Thyroid gland (tissue), 4 donors: ENCODE measurements around the gene PMIS2.

ENCODE experiments used
- POLR2A ChIP-seq, 2 donors: fragments of 450-650 bp; IDR thresholded peaks; one replicate each; pipeline ENCODE4 v1.6.1; 2017; ENCODE audit warnings: antibody characterized with exemption in 2 of 2, mild to moderate bottlenecking in 2 of 2, moderate library complexity in 1 of 2
- TF ChIP-seq, protein P1 (sequence below), 6 experiments: fragments of 200-600 bp in 3 of 6; fragments of 450-650 bp in 3 of 6; sonication (generic) in 3 of 6; IDR thresholded peaks; one replicate each; pipeline ENCODE4 v1.5.1; 2016 to 2019; ENCODE audit warnings: antibody characterized with exemption in 6 of 6, mild to moderate bottlenecking in 2 of 6, inconsistent platforms in 1 of 6, moderate library complexity in 1 of 6

DNA sequence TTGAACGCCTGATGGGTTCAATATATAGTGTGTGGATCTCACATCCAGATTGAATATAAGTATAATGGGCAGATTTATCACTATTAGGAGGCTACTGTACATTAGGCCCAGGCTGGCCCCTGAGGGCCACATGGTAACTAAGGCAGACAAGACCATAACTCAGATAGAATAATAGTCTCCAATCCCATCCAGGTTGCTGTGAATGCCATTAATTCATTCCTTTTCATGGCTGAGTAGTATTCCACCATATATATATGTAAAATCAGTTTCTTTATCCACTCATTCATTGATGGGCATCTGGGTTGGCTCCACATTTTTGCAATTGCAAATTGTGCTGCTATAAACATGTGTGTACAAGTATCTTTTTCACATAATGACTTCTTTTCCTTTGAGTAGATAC lies 8.1 kb upstream of the PMIS2 start:
- TF ChIP-seq, protein P1, sequence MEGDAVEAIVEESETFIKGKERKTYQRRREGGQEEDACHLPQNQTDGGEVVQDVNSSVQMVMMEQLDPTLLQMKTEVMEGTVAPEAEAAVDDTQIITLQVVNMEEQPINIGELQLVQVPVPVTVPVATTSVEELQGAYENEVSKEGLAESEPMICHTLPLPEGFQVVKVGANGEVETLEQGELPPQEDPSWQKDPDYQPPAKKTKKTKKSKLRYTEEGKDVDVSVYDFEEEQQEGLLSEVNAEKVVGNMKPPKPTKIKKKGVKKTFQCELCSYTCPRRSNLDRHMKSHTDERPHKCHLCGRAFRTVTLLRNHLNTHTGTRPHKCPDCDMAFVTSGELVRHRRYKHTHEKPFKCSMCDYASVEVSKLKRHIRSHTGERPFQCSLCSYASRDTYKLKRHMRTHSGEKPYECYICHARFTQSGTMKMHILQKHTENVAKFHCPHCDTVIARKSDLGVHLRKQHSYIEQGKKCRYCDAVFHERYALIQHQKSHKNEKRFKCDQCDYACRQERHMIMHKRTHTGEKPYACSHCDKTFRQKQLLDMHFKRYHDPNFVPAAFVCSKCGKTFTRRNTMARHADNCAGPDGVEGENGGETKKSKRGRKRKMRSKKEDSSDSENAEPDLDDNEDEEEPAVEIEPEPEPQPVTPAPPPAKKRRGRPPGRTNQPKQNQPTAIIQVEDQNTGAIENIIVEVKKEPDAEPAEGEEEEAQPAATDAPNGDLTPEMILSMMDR (IDR thresholded peaks at IDR 0.05) = no peak
- TF ChIP-seq POLR2A (IDR thresholded peaks at IDR 0.05) = no peak
